NCI-H2227 (cell line): ENCODE data around the gene TIMP3.
A peak's percentile ranks its signal among the peaks of the same experiment; 100 is the strongest.

ENCODE experiments used
- DNase-seq: peaks from one replicate; lab custom pipeline; 2025; ENCODE audit not compliant: unreplicated experiment; lab: John Stamatoyannopoulos, UW

TIMP3 gene

DNA sequence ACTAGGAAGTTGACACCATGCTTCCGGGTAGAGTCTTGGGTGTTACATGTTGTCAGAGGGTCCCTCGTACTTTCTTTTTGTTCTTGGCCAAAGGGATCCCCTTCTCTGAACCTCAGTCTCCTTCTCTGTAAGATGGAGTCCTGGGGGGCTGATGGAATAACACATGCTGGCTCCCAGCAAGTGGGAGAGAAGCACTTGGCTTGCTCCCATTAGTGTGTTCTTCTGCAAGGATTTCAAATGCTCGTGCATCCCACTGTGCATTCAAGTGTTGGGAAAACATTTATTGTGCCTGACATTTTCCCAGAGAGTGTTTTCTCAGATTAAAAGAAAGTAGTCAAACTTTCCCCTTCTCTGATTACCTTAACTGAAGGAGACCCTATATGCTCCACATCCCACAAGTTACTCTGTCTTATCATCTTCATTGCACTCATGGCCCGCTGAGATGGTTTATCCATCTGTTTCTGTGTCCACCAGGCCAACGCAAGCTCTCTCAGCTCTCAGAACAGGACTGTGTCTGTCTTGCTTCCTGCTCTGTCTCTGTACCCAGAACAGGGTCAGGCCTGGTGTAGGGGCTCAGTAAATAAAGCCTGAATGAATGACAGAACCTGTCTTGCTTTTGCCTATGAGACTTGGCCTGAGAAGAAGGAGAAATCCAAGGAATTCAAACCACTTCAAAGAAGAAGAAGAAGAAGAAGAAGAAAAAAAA is 16.0 kb upstream of the TIMP3 start:
- DNase-seq, result no peak

DNA sequence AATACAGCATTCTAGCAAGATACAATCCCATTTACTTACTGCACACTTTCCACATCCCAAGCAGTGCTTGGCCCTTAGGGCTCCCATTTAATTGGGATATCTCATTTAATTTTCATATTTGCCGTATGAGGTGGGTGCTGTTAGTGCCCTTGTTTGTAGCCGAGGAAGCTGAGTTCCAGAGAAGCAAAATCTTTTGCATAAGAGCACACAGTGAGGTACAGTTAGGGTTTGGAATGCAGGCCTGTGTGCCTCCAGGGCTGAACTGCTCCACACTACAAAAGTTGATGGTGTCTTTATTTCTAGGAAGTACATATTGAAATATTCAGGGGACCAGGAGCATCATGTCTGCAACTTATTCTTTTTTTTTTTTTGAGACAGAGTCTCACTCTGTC is 15.5 kb upstream of the TIMP3 start:
- no peak for DNase-seq

GRCh38 chr22:32788904-32789624 is 12.4 kb upstream of the TIMP3 start:
- DNase-seq, result no peak

GRCh38 chr22:32789797-32790620 is 11.5 kb upstream of the TIMP3 start:
- no peak for DNase-seq

GRCh38 chr22:32791056-32791455 is 10.4 kb upstream of the TIMP3 start:
- DNase-seq, result no peak

GRCh38 chr22:32791485-32791884 is 10.0 kb upstream of the TIMP3 start:
- DNase-seq, result no peak

DNA sequence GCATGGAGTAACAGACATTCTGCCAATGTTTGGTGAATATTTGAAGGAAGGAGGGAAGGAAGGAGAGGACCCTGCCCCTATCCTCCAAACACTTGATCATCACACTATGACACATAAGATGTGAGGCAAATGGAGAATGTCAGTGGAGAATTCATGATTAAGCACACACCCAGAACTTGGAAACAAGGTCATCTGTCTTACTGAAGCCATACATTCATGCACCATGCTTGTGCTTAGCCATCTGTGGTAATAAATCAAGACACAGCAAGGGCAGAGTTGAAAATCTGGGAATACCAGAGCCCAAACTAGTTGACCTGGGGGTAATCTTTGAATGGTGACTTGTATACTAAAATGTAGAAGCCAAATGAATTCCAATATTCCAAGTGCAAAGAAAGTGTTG is 7.9 kb upstream of the TIMP3 start:
- DNase-seq, result no peak

GRCh38 chr22:32794449-32795213 is 6.9 kb upstream of the TIMP3 start:
- no peak for DNase-seq

- DNase-seq, result no peak
Observed at GRCh38 chr22:32795214-32795596, 6.3 kb upstream of the TIMP3 start.

DNA sequence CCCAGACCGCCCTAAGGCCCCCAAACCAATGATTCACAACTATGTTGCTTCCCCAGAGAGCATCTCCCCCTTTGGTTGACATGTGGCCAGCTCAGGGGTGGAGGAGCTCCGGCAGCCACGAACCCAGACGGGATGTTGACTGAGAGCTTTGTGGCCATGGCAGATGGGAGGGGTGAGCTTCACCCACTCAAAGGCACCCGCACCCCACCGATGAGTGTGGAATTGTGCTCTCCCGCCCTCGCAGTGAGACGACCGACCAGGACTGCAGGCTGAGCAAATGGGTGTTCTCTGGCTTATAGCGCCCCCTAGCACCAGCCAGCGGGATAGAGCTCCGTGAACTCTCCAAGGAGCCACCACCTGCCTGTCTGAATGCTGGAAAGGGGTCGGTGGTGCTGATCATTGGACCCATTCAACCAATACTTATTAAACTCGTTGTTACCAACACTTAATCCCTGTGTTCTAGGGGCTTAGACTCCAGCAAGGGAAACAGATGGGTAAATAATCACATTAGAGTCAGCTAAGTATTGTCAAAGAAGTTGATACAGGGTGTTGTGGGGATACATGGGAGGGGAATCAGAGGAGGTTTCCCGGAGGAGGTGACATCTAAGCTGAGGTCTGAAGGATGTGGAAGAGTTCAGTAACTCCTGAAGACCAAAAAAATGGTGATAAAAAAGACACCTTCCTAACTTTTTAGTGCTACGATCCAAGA is 4.5 kb upstream of the TIMP3 start:
- peak; percentile 30 for DNase-seq

DNA sequence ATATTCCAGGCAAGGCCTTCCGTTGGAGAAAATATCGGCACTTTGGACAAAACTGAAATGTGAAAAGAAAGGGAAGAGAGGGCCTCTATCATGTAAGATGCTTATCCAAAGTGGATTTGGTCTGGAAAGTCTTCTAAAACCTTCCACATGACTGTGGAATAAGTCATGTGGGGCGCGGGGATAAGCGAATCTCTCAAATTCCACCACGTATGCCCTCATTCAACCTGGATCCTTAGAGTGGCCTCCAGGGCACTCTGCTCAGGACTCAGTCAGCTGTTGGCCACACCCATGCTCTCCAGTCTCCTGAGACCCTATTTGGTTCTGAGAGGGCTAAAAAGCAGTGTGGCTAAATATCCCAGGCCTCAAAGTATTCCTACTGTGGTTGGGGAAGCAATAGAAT is 2.0 kb upstream of the TIMP3 start:
- DNase-seq, result no peak

DNA sequence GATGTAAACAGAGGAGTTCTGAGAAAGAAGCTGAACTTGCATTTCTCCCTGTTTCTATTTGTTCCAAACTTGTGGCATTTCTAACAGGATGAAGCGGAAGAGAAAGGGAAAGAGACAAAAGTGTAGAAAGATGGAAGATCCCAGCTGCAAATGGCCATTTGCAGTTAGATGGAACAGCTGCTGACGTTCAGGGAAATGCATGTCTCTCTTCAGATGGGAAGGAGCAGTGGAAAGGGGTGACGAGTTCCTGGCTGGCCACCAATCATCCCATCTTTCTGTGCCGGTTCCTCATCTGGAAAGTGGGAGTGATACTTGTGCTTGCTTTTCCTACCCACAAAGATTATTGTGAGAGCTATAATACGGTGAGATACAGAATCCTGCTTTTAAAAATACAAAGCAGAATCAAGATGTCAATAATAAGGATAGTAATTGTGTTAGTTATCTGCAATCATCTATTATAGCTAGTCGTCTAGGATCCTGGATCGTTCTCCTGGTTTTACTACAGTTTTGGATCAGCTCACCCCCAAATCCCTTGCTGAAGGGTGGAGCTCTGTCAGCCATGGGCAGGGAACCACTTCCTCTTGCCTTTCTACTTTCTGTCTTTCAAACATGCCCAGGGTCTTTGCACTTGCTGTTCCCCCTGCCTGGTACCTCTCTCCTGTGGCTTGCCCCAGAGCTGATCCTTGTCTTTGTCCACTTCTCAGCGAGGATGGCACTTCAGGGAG is 1.2 kb upstream of the TIMP3 start:
- no peak for DNase-seq

DNA sequence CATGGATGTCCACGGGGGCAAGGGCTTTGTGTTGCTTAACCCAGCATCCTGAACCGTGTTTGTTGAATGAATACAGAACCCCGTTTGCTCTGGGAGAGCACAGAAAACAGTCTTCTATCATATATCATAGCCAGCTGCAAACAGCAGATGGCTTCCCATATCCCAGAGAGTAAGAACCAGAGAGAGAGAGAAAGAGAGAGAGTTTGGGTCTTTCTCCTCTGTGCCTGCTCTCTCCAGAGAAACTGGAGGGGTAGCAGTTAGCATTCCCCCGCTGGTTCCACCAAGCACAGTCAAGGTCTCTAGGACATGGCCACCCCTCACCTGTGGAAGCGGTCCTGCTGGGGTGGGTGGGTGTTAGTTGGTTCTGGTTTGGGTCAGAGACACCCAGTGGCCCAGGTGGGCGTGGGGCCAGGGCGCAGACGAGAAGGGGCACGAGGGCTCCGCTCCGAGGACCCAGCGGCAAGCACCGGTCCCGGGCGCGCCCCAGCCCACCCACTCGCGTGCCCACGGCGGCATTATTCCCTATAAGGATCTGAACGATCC is 440 bp upstream of the TIMP3 start:
- no peak for DNase-seq

DNA sequence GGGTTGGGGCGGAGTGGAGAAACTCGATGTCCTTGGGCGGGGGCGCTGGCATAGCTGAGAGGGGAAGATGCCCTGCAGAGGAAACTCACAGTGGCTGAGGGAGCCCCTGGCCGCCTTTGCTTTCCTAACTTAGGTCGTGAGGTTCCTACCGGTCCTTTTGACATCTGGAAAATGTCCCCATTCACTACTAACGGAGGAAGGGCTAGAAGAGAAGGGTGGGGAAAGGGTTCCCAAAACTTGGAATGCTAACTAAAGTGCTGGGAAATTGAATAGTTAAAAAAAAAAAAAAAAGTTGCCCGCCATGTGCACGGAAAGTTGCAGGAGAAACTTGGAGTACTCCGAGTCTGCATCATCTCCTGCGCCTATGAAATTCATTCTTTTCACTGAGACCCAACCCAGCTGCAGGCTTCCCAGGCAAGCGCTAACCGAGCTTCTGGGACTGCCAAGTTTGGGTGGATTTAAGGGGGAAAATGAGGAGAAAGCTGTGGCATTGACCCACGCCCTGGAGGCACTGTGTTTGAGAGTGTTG is 796 bp downstream of the TIMP3 start:
- no peak for DNase-seq

DNA sequence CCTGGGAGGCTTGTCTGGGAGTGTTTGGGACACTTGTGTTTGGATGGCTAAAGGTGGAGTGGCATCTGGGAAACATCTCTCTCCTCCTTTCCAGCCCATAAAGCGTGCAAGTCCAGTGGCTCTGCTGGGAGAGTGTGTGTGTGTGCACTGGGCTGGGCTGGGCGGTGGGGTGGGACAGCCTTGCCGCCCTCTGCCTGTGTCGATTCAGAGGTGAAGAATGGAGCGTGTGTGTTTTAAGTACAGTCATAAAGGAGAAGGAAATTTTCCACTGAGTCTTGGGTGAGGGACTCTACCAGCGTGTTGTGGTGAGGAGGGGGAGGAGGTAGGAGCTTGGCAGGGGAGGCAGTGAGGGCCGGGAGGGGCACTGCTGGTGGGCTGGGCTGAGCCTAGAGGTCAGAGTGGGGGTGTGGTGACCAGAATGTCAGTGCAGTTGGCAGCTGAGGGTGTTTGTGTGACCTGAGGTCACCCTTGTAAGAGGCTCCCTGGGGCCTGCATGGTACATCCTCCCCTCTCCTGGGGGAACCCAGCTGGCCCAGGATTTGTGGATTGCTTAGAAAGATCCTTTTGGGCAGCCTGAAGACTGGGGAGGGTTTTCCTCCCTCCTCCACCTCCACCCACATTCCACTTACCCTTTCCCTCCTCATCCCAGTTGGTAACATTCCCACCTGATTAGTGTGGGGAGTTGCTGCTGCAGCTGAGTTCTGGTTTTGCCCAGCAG is 1.7 kb downstream of the TIMP3 start:
- no peak for DNase-seq

GRCh38 chr22:32803738-32804435 is 2.4 kb downstream of the TIMP3 start:
- no peak for DNase-seq

DNA sequence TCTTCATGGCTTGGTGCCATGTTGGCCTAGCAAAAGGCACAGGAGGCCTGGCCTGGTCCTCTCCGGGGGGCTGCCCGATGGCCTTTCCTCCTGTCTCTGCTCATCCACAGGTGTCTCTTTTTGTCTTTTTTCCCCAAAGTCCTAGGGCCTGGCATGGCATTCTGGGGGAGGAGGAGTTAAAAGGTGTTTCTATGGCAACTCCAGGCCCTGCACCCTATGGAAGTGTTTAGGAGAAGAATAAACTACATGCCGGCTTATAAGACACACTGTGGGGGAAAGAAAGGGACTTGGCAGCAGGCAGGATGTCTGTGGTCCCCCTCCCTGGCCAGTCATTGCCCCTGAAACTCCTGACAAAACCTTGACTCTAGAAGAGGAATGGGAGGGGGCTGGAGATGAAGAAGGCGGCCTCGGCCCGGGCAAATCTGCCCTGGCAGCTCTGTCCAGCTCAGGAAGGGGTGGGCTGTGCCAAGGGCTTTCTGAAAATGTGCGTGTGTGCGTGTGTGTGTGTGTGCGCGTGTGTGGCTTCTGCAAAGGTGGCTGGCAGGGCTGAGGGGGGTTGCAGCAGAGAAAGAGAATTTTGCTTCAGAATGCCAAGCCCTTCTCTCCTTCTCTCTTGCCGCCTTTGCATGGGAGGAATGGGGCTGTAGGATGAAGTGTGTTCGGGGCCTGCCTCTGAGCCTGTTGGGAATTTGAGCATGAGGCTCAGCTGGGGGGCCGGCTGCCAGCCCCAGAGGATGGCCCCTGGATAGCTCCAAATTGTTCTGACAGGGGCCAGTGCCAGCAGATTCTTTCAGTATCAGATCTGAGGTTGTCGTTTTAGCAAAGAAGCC is 3.2 kb downstream of the TIMP3 start:
- no peak for DNase-seq
